Measurements from ENCODE around the gene ARL6IP4. TPM values are rescaled to one million over a fixed set of nuclear protein-coding genes. Genes with fewer than 3 reads are reported as not detected.

The ARL6IP4 gene
- 124 and 132 TPM in 2 replicates for total RNA-seq (2021)
- long read RNA-seq, transcript ARL6IP4-207 (6 exons, 910 nt), result minor isoform, 6 of 234 reads
- long read RNA-seq, transcript ARL6IP4-210 (6 exons, 1,491 nt), result minor isoform, 34 of 234 reads
- long read RNA-seq, transcript ARL6IP4-220 (6 exons, 1,591 nt), result major isoform, 54 of 234 reads
- long read RNA-seq, transcript ARL6IP4-201 (6 exons, 1,644 nt), result minor isoform, 23 of 234 reads
- long read RNA-seq, partial matches to known transcripts, result 30 of 234 reads
- long read RNA-seq, other reads (novel, unspliced or antisense), result 78 of 234 reads

DNA sequence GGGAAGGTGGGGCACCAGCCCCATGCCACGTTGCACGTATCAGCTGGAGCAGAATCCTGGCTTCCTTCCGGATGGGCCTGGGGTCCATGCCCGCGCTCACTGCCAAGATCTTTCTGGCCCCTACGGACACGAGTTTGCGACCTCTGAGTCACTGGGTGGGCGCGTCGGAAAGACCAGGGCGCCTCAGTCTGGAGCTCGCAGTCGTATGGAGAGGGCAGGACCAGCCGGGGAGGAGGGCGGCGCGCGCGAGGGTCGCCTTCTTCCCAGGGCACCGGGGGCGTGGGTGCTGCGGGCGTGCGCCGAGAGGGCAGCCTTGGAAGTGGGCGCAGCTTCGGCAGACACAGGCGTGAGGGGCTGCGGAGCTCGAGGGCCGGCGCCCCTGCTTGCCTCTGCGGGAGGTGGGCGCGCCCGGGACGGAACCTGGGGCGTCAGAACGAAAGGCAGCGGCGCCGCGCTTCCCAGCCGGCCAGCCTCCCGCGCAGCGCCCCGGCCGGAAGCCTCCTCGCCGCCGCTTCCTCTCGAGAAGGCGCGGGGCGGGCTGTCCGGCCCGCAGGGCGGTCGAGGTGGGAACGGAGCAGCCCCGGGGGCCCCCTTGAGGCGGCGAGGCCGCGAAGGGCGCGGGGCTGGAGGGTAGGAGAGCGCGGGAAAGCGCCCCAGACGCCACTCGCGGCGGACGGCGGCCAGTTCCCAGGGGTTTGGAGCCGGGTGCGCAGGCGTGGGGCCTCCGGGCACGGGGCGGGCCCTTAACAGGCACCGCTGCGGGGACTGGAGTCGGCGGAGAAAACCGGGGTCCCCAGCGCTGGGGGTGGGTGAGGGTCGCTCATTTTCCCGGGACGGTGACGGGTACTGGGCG, at the start of gene ARL6IP4:
Gene ARL6IP4 (plus strand): TSS at position 499 of the 853 bp plus-strand sequence. CDS start 459 bp downstream, outside the sequence.
- Histone ChIP-seq H3K23me2 (ENCODE audit: insufficient read length, low read depth, low read length, poor library complexity, severe bottlenecking) (peaks cover 17% of the 10 kb centered on the region), H2BK15ac (ENCODE audit: low read depth, low read length) (no peak within 1 kb of the TSS; the same call in 1 of the 2 replicates), H2AK5ac (ENCODE audit: insufficient read length, low read length) (no peak within 1 kb of the TSS), H3K79me2 (ENCODE audit: insufficient read depth, low read length) (no peaks in the 10 kb centered on the region), H3K4ac (ENCODE audit: low read depth, low read length) (no peak within 1 kb of the TSS), H4K5ac (ENCODE audit: insufficient read length, low read depth, low read length) (no peak within 1 kb of the TSS), H3K79me1 (ENCODE audit: insufficient read depth, low read depth, low read length, poor library complexity, severe bottlenecking) (no peaks in the 10 kb centered on the region), H4K91ac (ENCODE audit: insufficient read length, low read depth, low read length) (no peak within 1 kb of the TSS), H4K8ac (replicated peaks; ENCODE audit: insufficient read length, low read depth, low read length) (no peak within 1 kb of the TSS), H2BK120ac (ENCODE audit: low read depth, low read length, poor library complexity, severe bottlenecking) (no peak within 1 kb of the TSS), H3K9ac (ENCODE audit: extremely low read depth, insufficient read length, low read length) (peak within 1 kb of the TSS; percentile 62), H3K14ac (ENCODE audit: insufficient read depth, low read length) (peak within 1 kb of the TSS; percentile 84), H2BK12ac (ENCODE audit: insufficient read length, low read depth, low read length) (no peak within 1 kb of the TSS), H4K20me1 (ENCODE audit: control insufficient read depth, insufficient read depth, insufficient read length) (no peaks in the 10 kb centered on the region), H3K18ac (ENCODE audit: insufficient read length, low read depth, low read length) (peak within 1 kb of the TSS; percentile 65), H3K27ac (ENCODE audit: insufficient read length, low read depth, low read length) (no peak within 1 kb of the TSS), H3K56ac (ENCODE audit: insufficient read length, low read depth, low read length) (no peak within 1 kb of the TSS), H2BK5ac (ENCODE audit: insufficient read length, low read length) (no peak within 1 kb of the TSS), H3T11ph (ENCODE audit: low read length) (no peak within 1 kb of the TSS), H3K27me3 (ENCODE audit: insufficient read depth, low read length) (no peaks in the 10 kb centered on the region), H2BK20ac (ENCODE audit: low read depth, low read length, poor library complexity, severe bottlenecking) (no peak within 1 kb of the TSS), H3K4me2 (ENCODE audit: insufficient read depth, insufficient read length, low read length) (peak within 1 kb of the TSS; percentile 79), H3K4me1 (ENCODE audit: insufficient read depth, low read length) (peaks cover 8% of the 10 kb centered on the region; the same call in 1 of the 2 replicates), H3K9me3 (ENCODE audit: control insufficient read depth, low read depth, low read length) (no peaks in the 10 kb centered on the region), H2AFZ (ENCODE audit: low read length) (no peak within 1 kb of the TSS), H3K23ac (ENCODE audit: insufficient read length, low read depth, low read length) (no peak within 1 kb of the TSS)
- Mint-ChIP-seq H3K27me3 (ENCODE audit: low read depth) (no peaks in the 10 kb centered on the region), H3K4me3 (peak within 1 kb of the TSS; percentile 88 to 93), H3K4me1 (peaks cover 18 to 41% of the 10 kb centered on the region in 2 experiments), H3K9me3 (no peaks in the 10 kb centered on the region), H3K27ac (peak within 1 kb of the TSS in 2 of 3 experiments; percentile 85 to 87; a peak in 3 of 7 replicates), H3K36me3 (ENCODE audit: insufficient read depth in 1 of 3, low read depth in 3 of 3) (peaks cover 0 to 20% (median 8%) of the 10 kb centered on the region in 3 experiments; a peak in 4 of 7 replicates)
- no CpG with 5 or more reads among the region's 96 CpGs for WGBS (ENCODE audit: extremely low coverage, insufficient read length, low lambda C conversion rate)
- DNase-seq, result no peak
- TF ChIP-seq, protein P1, sequence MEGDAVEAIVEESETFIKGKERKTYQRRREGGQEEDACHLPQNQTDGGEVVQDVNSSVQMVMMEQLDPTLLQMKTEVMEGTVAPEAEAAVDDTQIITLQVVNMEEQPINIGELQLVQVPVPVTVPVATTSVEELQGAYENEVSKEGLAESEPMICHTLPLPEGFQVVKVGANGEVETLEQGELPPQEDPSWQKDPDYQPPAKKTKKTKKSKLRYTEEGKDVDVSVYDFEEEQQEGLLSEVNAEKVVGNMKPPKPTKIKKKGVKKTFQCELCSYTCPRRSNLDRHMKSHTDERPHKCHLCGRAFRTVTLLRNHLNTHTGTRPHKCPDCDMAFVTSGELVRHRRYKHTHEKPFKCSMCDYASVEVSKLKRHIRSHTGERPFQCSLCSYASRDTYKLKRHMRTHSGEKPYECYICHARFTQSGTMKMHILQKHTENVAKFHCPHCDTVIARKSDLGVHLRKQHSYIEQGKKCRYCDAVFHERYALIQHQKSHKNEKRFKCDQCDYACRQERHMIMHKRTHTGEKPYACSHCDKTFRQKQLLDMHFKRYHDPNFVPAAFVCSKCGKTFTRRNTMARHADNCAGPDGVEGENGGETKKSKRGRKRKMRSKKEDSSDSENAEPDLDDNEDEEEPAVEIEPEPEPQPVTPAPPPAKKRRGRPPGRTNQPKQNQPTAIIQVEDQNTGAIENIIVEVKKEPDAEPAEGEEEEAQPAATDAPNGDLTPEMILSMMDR (conservative IDR thresholded peaks at IDR 0.05), result no peak
